Choroid plexus epithelial cell (primary cell): ENCODE data around the gene TRAPPC10.

Experiments
- DNase-seq: peaks from one replicate; pipeline ENCODE4 v3.0.0-alpha.2; 2010; ENCODE audit warnings: low read depth
- H3K4me3 ChIP-seq: 2 replicates; pipeline ENCODE4 v1.5.1; 2011; ENCODE audit warnings: low read depth, mild to moderate bottlenecking, control low read depth, low read length, moderate library complexity
- CTCF ChIP-seq: conservative IDR thresholded peaks from 2 replicates; pipeline ENCODE4 v1.5.1; 2011; ENCODE audit warnings: low read depth, mild to moderate bottlenecking, control low read depth, inconsistent platforms, low read length, moderate library complexity

Gene TRAPPC10

DNA sequence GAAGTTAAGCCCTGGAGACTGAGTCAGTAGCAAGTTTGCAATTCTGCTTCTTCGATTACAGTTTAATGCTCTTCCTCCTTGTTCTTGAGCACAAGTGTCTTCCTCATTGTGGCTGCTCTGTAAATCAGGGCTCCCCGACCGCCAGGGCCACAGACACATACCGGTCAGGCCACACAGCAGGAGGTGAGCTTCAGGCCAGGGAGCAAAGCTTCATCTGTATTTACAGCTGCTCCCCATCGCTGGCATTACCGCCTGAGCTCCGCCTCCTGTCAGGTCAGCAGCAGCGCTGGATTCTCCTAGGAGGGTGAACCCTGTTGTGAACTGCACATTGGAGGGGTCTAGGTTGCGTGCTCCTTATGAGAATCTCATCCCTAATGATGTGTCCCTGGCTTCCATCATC, 1.7 kb upstream of the TRAPPC10 start:
- no peak overlapping the region for H3K4me3 ChIP-seq
- no peak for TF ChIP-seq CTCF
- DNase-seq: peak; percentile 71

DNA sequence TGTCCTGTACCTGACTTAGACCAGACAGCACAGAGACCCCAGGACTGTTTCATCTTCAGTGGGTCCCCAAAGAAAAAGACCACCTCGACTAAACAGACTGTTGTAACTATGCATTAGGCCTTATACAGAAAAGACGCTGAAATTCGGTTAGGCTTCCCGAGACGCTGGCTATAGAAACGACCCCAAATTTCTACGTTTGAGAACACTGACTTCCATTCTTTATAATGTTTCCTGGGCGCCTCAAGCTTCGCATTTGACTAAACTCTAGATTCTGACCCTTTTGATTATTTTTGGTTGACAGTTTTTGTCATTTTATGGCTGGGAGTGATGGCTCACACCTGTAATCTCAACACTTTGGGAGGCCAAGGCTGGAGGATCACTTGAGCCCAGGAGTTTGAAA, 986 bp upstream of the TRAPPC10 start:
- no peak for TF ChIP-seq CTCF
- H3K4me3 ChIP-seq: peak overlapping the region; percentile 84
- DNase-seq: no peak

GRCh38 chr21:44012474-44013379, 618 bp downstream of the TRAPPC10 start:
- no peak for TF ChIP-seq CTCF
- DNase-seq: peak; percentile 42
- peak overlapping the region; percentile 84 for H3K4me3 ChIP-seq

DNA sequence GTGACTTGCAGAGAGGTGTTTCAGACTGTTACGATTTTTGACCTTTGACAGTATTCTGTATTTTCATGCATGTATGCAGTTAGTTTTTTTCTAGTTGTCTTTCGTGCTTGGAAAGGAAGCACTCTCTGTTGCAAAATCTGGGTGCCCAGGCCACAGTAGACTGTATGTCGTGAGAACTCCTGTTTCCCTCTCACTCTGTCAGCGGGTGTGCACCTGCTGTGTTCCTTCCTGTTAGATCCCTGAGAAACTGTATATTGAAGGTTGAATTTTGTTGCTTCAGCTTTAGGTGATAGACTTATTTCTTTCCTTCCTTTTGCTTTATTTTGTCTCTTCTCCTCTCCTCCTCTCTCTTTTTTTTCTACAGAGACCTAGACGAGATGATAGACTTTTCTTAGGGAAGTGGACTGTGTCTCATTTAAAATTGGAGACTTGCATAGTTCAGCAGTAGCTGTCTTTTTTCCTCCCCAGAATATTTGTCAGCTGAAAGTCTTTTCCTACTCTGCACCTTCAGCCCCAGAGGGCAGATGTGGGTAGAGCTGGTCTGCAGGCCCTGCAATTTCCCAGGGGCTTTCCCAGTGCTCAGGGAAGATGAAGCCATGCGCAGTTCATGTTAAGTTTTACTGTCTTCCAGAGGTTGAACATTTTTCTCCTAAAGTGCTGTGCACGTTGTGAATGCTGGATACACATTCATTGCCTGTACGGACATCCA, 1.4 kb downstream of the TRAPPC10 start:
- peak; percentile 48 for DNase-seq
- peak overlapping the region; percentile 84 for H3K4me3 ChIP-seq
- peak; percentile 26 for TF ChIP-seq CTCF

GRCh38 chr21:44017601-44018000, 5.5 kb downstream of the TRAPPC10 start:
- DNase-seq: no peak
- H3K4me3 ChIP-seq: no peak overlapping the region
- TF ChIP-seq CTCF: no peak

- no peak for DNase-seq
- no peak for TF ChIP-seq CTCF
- no peak overlapping the region for H3K4me3 ChIP-seq
These were observed 6.0 kb downstream of the TRAPPC10 start for GRCh38 chr21:44018127-44018526.
